ENCODE data around the gene MINAR1. TPM values are rescaled to one million over a fixed set of nuclear protein-coding genes. Genes with fewer than 3 reads are reported as not detected.

MINAR1 gene
- total RNA-seq, 2 experiments from 2014 or later = 0.11 to 0.14 TPM

GRCh38 chr15:79437275-79438000 lies 5.3 kb downstream of the MINAR1 start:
- H3K27ac ChIP-seq (ENCODE audit: low read depth in 1 of 2, low read length in 2 of 2) = no peak overlapping the region
- ATAC-seq (ENCODE audit: poor library complexity) (no peak), DNase-seq (no peak)
- peaks cover 12 to 15% of the 10 kb centered on the region in 2 experiments for H3K27me3 ChIP-seq (ENCODE audit: control insufficient read depth in 1 of 2, insufficient read depth in 2 of 2, low read length in 2 of 2)
- ChIA-PET POLR2A (no interaction called here), CTCF (no interaction called here)
- H3K27me3 Mint-ChIP-seq = peaks cover 38% of the 10 kb centered on the region
- no peak overlapping the region for H3K4me3 ChIP-seq (ENCODE audit: low read length)
- H3K36me3 Mint-ChIP-seq (ENCODE audit: low read depth) = no peaks in the 10 kb centered on the region
- H3K4me3 Mint-ChIP-seq = no peak overlapping the region
- no peak overlapping the region for H3K27ac Mint-ChIP-seq
- peaks cover 0 to 1% of the 10 kb centered on the region in 2 experiments for H3K9me3 ChIP-seq (ENCODE audit: control insufficient read depth in 1 of 2, insufficient read depth in 1 of 2, low read length in 2 of 2)
- H3K4me1 Mint-ChIP-seq (ENCODE audit: low read depth) = no peaks in the 10 kb centered on the region
- no peaks in the 10 kb centered on the region for H3K36me3 ChIP-seq (ENCODE audit: insufficient read depth, low read length)
- H3K9me3 Mint-ChIP-seq = no peaks in the 10 kb centered on the region
- no peaks in the 10 kb centered on the region for H3K4me1 ChIP-seq (ENCODE audit: insufficient read depth, low read length)
- intact Hi-C loops (cut with DNase I, micrococcal nuclease) = no loop called here
- no peak for TF ChIP-seq CTCF (IDR thresholded peaks at IDR 0.05)

GRCh38 chr15:79439236-79439635 lies 7.1 kb downstream of the MINAR1 start:
- ChIA-PET POLR2A (no interaction called here), CTCF (no interaction called here)
- DNase-seq = no peak
- Mint-ChIP-seq H3K27me3 (peaks cover 20% of the 10 kb centered on the region), H3K36me3 (ENCODE audit: low read depth) (no peaks in the 10 kb centered on the region), H3K9me3 (no peaks in the 10 kb centered on the region), H3K4me1 (ENCODE audit: low read depth) (no peaks in the 10 kb centered on the region), H3K27ac (no peak overlapping the region), H3K4me3 (no peak overlapping the region)
- intact Hi-C loops (cut with DNase I, micrococcal nuclease) = no loop called here
- no peak overlapping the region for H3K27ac ChIP-seq (ENCODE audit: low read depth in 1 of 2, low read length in 2 of 2)
- no peak for TF ChIP-seq CTCF (IDR thresholded peaks at IDR 0.05)
- H3K36me3 ChIP-seq (ENCODE audit: insufficient read depth, low read length) = no peaks in the 10 kb centered on the region
- H3K27me3 ChIP-seq (ENCODE audit: control insufficient read depth in 1 of 2, insufficient read depth in 2 of 2, low read length in 2 of 2) = peaks cover 0 to 2% of the 10 kb centered on the region in 2 experiments
- ATAC-seq (ENCODE audit: poor library complexity) = no peak
- H3K4me3 ChIP-seq (ENCODE audit: low read length) = no peak overlapping the region
- no peaks in the 10 kb centered on the region for H3K9me3 ChIP-seq (ENCODE audit: control insufficient read depth in 1 of 2, insufficient read depth in 1 of 2, low read length in 2 of 2)
- H3K4me1 ChIP-seq (ENCODE audit: insufficient read depth, low read length) = no peaks in the 10 kb centered on the region

GRCh38 chr15:79440355-79440908 lies 8.3 kb downstream of the MINAR1 start:
- H3K4me3 Mint-ChIP-seq = no peak overlapping the region
- intact Hi-C loops (cut with DNase I, micrococcal nuclease) = no loop called here
- ATAC-seq (ENCODE audit: poor library complexity) (no peak), DNase-seq (no peak)
- no peak overlapping the region for H3K27ac Mint-ChIP-seq
- Histone ChIP-seq H3K4me1 (ENCODE audit: insufficient read depth, low read length) (no peaks in the 10 kb centered on the region), H3K27ac (ENCODE audit: low read depth in 1 of 2, low read length in 2 of 2) (no peak overlapping the region), H3K4me3 (ENCODE audit: low read length) (no peak overlapping the region), H3K36me3 (ENCODE audit: insufficient read depth, low read length) (no peaks in the 10 kb centered on the region), H3K9me3 (ENCODE audit: control insufficient read depth in 1 of 2, insufficient read depth in 1 of 2, low read length in 2 of 2) (peaks cover 0 to under 1% of the 10 kb centered on the region in 2 experiments), H3K27me3 (ENCODE audit: control insufficient read depth in 1 of 2, insufficient read depth in 2 of 2, low read length in 2 of 2) (peaks cover 0 to 2% of the 10 kb centered on the region in 2 experiments)
- no peak for TF ChIP-seq CTCF (IDR thresholded peaks at IDR 0.05)
- H3K9me3 Mint-ChIP-seq = no peaks in the 10 kb centered on the region
- POLR2A ChIA-PET = no interaction called here
- CTCF ChIA-PET = no interaction called here
- no peaks in the 10 kb centered on the region for H3K4me1 Mint-ChIP-seq (ENCODE audit: low read depth)
- peaks cover 15% of the 10 kb centered on the region for H3K27me3 Mint-ChIP-seq
- H3K36me3 Mint-ChIP-seq (ENCODE audit: low read depth) = no peaks in the 10 kb centered on the region
